AG04450 (cell line): ENCODE measurements around the gene NDRG4. TPM values are rescaled to one million over a fixed set of nuclear protein-coding genes. Genes with fewer than 3 reads are reported as not detected.

Experiments
- CTCF ChIA-PET: fragments of 300-600, 350-600 bp; formaldehyde crosslinking; extraction: SDS; loops from one replicate; lab custom pipeline; 2022; ENCODE audit warnings: antibody characterized with exemption, inconsistent platforms; lab: Charles Lee
- POLR2A ChIA-PET: fragments of 350-600 bp; formaldehyde crosslinking; extraction: SDS; loops from one replicate; lab custom pipeline; 2021; ENCODE audit warnings: antibody characterized with exemption, inconsistent platforms; lab: Yijun Ruan, JAX
- DNase-seq: peaks from one replicate; pipeline ENCODE4 v3.0.0-alpha.2; 2011; ENCODE audit warnings: low read depth, low spot score
- H3K27ac ChIP-seq: one replicate; pipeline ENCODE4 v1.5.1; 2012; ENCODE audit warnings: low read depth, low read length, control low read depth
- H3K27me3 ChIP-seq: one replicate; pipeline ENCODE4 v1.6.0; 2012; ENCODE audit warnings: low read length; ENCODE audit not compliant: control insufficient read depth, insufficient read depth
- H3K4me3 ChIP-seq: 2 replicates; pipeline ENCODE4 v1.5.1; 2011; ENCODE audit warnings: mild to moderate bottlenecking, low read depth, low read length, control low read depth
- H3K9me3 ChIP-seq: 2 replicates; pipeline ENCODE4 v1.5.1; 2012; ENCODE audit warnings: low read length; ENCODE audit not compliant: control insufficient read depth, insufficient read depth
- polyA plus RNA-seq: library from polyadenylated mRNA; depleted of rRNA; stranded (reverse); fragments of >200 nt; gene quantifications from 2 replicates; pipeline ENCODE4 v1.2.3, GENCODE V29; 2011
- TF ChIP-seq, protein P1 (sequence below): IDR thresholded peaks from 2 replicates; pipeline ENCODE4 v1.5.1; 2011; ENCODE audit warnings: low read depth, low read length, control low read depth, inconsistent platforms

Gene NDRG4
- polyA plus RNA-seq, 1 experiment = 24.3 TPM

DNA sequence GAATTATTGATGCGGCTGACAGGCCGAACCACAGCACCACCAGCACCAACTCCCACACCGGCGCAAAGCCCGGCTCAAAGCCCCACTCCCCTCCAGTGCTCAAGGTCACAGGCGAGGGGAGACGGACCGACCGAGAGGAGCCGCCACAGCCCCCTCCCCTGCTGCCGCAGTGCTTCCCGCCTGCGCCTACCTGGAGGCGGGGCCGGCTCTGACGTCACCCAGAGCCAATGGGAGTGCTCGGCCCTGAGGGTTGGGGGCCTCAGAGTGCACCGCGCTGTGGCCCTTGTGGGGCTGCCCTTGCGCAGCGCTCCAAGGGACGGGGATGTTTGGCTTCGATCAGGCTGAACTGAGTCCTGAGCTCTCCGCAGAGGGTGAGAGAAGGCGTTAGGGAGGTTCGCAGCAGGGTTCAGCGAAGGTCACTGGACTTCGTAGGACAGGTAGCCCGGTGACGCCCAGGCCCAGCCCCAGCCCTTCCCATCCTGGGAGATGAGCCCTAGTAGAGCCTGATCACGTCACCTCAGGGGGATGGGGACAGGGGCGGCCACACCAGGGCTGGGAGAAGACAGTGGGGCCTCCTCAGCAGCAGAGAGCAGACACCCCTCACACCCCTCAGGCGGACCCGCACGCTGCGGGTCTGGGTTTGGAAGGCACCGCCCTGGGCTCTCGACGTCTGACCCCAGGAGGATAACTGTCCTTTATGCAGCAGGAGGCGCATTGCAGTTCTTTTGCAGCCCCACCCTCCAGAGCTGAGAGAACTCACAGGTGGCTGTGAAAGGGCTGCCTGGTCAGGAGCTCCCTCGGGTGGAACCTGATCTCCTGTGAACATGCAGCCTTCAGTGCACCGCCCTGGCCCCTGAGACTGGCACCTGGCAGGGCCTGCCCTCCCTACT is 1.5 kb downstream of the NDRG4 start:
- TF ChIP-seq, protein P1, sequence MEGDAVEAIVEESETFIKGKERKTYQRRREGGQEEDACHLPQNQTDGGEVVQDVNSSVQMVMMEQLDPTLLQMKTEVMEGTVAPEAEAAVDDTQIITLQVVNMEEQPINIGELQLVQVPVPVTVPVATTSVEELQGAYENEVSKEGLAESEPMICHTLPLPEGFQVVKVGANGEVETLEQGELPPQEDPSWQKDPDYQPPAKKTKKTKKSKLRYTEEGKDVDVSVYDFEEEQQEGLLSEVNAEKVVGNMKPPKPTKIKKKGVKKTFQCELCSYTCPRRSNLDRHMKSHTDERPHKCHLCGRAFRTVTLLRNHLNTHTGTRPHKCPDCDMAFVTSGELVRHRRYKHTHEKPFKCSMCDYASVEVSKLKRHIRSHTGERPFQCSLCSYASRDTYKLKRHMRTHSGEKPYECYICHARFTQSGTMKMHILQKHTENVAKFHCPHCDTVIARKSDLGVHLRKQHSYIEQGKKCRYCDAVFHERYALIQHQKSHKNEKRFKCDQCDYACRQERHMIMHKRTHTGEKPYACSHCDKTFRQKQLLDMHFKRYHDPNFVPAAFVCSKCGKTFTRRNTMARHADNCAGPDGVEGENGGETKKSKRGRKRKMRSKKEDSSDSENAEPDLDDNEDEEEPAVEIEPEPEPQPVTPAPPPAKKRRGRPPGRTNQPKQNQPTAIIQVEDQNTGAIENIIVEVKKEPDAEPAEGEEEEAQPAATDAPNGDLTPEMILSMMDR = no peak
- H3K9me3 ChIP-seq = no peaks in the 10 kb centered on the region; the same call in 1 of the 2 replicates
- no peak overlapping the region for H3K27ac ChIP-seq
- ChIA-PET CTCF (interaction anchor here (0.6 to 1.5 kb wide), 2 partner anchors 10 to 161 kb away, joined by 4 read pairs; no protein-coding TSS in a partner anchor), POLR2A (no interaction called here)
- H3K27me3 ChIP-seq = no peaks in the 10 kb centered on the region
- peak overlapping the region; percentile 72 for H3K4me3 ChIP-seq
- DNase-seq = no peak

GRCh38 chr16:58502217-58502921 is 2.4 kb downstream of the NDRG4 start:
- Histone ChIP-seq H3K9me3 (no peaks in the 10 kb centered on the region; the same call in 1 of the 2 replicates), H3K27me3 (no peaks in the 10 kb centered on the region), H3K27ac (no peak overlapping the region), H3K4me3 (no peak overlapping the region)
- TF ChIP-seq, protein P1 = no peak
- no peak for DNase-seq
- ChIA-PET POLR2A (no interaction called here), CTCF (no interaction called here)

DNA sequence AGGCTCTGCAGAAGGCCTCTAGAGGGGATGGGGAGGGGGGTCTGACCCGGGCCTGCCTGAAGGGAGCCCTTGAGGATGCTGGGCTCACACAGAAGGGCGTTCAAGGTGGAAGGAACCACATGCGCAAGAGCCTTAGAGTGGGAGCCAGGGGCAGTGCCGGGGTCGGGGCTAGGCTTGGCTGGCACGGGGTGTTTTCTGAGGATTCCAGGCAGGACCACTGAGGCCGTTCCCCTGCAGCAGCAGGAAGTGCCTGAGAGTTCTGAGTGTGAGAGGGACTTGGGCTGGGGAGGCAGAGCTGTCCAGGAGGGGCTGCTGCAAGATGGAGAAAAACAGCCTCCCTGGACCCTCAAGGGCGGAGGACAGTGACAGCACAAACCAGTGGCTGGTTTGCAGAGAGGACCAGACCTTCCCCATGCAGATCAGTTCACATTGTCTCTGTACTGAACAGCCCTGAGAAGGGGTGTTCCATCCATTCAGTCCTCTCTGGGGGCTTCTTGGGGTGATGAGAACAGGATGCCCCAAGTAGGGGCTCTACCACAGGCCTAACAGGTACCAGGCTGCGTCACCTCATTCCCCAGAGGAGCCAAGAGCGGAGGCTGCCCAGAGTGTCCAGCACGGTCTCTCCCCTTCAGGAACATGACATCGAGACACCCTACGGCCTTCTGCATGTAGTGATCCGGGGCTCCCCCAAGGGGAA is 3.4 kb downstream of the NDRG4 start:
- ChIA-PET CTCF (no interaction called here), POLR2A (no interaction called here)
- no peak overlapping the region for H3K27ac ChIP-seq
- TF ChIP-seq, protein P1 = no peak
- H3K27me3 ChIP-seq = no peaks in the 10 kb centered on the region
- no peak overlapping the region for H3K4me3 ChIP-seq
- no peaks in the 10 kb centered on the region; the same call in 1 of the 2 replicates for H3K9me3 ChIP-seq
- no peak for DNase-seq

DNA sequence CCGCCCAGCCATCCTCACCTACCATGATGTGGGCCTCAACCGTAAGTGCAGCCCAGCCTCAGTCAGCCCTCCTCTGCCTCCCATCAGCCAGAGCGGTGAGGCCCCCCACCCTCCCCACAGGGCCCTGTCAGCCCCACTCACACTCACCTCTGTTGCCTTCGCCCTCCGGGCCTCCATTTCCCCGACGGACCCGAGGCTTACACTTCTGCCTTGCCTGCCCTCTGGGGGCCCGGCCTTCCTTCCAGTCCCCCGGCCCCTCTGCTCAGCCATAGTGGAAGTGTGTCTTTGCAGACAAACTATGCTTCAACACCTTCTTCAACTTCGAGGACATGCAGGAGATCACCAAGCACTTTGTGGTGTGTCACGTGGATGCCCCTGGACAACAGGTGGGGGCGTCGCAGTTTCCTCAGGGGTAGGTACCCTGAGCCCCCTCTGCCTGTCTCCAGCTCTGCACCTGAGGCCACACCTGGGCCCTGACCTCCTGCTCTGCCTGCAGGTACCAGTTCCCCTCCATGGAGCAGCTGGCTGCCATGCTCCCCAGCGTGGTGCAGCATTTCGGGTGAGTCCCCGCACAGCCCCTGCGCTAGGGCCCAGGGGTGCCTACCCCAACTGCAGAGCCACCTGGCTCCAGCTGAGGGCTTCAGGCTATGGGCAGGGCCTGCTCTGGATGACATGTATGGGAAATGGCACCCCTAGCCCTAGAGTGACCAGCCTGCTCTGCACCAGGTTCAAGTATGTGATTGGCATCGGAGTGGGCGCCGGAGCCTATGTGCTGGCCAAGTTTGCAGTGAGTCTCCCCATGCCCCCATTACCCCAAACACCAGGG is 4.1 kb downstream of the NDRG4 start:
- CTCF ChIA-PET = no interaction called here
- POLR2A ChIA-PET = no interaction called here
- no peaks in the 10 kb centered on the region; the same call in 1 of the 2 replicates for H3K9me3 ChIP-seq
- no peaks in the 10 kb centered on the region for H3K27me3 ChIP-seq
- no peak overlapping the region for H3K27ac ChIP-seq
- DNase-seq = no peak
- no peak overlapping the region for H3K4me3 ChIP-seq
- TF ChIP-seq, protein P1 = no peak
